ENCODE results near the gene DEFB114.

Gene DEFB114

GRCh38 chr6:49935387-49935786 is 28.6 kb downstream of the DEFB114 start:
- no peak for DNase-seq (ENCODE audit: low spot score)

- DNase-seq (ENCODE audit: low spot score): no peak
These were observed 29.2 kb downstream of the DEFB114 start for GRCh38 chr6:49934770-49935169.

GRCh38 chr6:49933526-49933925 is 30.4 kb downstream of the DEFB114 start:
- no peak for DNase-seq (ENCODE audit: low spot score)

GRCh38 chr6:49929340-49929739 is 34.6 kb downstream of the DEFB114 start:
- DNase-seq (ENCODE audit: low spot score): no peak

GRCh38 chr6:49923826-49924225 is 40.1 kb downstream of the DEFB114 start:
- DNase-seq (ENCODE audit: low spot score): peak; percentile 3

- DNase-seq (ENCODE audit: low spot score): no peak
These were observed 43.9 kb downstream of the DEFB114 start for GRCh38 chr6:49919935-49920644.

GRCh38 chr6:49919261-49919660 is 44.7 kb downstream of the DEFB114 start:
- no peak for DNase-seq (ENCODE audit: low spot score)

- no peak for DNase-seq (ENCODE audit: low spot score)
These were observed 45.2 kb downstream of the DEFB114 start for GRCh38 chr6:49918787-49919186.

- DNase-seq (ENCODE audit: low spot score): no peak
These were observed 48.9 kb downstream of the DEFB114 start for GRCh38 chr6:49915035-49915434.

- no peak for DNase-seq (ENCODE audit: low spot score)
These were observed 50.2 kb downstream of the DEFB114 start for GRCh38 chr6:49913636-49914375.

- no peak for DNase-seq (ENCODE audit: low spot score)
These were observed 51.8 kb downstream of the DEFB114 start for GRCh38 chr6:49912196-49912595.

- DNase-seq (ENCODE audit: low spot score): no peak
These were observed 52.7 kb downstream of the DEFB114 start for GRCh38 chr6:49911252-49911651.

Measured in NAMALWA (cell line).